Measurements from ENCODE around the gene CHPF2.

The CHPF2 gene

GRCh38 chr7:151244841-151245346 lies 12.6 kb downstream of the CHPF2 start:
- DNase-seq (ENCODE audit: low spot score): peak; percentile 52

GRCh38 chr7:151245360-151246101 lies 13.2 kb downstream of the CHPF2 start:
- TF ChIP-seq CTCF (IDR thresholded peaks at IDR 0.05; ENCODE audit: extremely low read depth, missing control alignments): peak; percentile 12
- DNase-seq (ENCODE audit: low spot score): peak; percentile 92

More at GRCh38 chr7:151244841-151245346, 12.6 kb downstream of the CHPF2 start:
- no peak for TF ChIP-seq CTCF (IDR thresholded peaks at IDR 0.05; ENCODE audit: extremely low read depth, missing control alignments)

GRCh38 chr7:151246102-151246850 lies 14.0 kb downstream of the CHPF2 start:
- no peak for DNase-seq (ENCODE audit: low spot score)
- no peak for TF ChIP-seq CTCF (IDR thresholded peaks at IDR 0.05; ENCODE audit: extremely low read depth, missing control alignments)

- no peak for DNase-seq (ENCODE audit: low spot score)
- TF ChIP-seq CTCF (IDR thresholded peaks at IDR 0.05; ENCODE audit: extremely low read depth, missing control alignments): no peak
Observed at GRCh38 chr7:151246851-151247580, 14.7 kb downstream of the CHPF2 start.

GRCh38 chr7:151247611-151248345 lies 15.5 kb downstream of the CHPF2 start:
- TF ChIP-seq CTCF (IDR thresholded peaks at IDR 0.05; ENCODE audit: extremely low read depth, missing control alignments): no peak
- DNase-seq (ENCODE audit: low spot score): peak; percentile 64

- DNase-seq (ENCODE audit: low spot score): peak; percentile 60
- TF ChIP-seq CTCF (IDR thresholded peaks at IDR 0.05; ENCODE audit: extremely low read depth, missing control alignments): no peak
Observed at GRCh38 chr7:151248346-151249033, 16.2 kb downstream of the CHPF2 start, which contains the start of gene SMARCD3. TSS of gene SMARCD3 (minus strand) at chr7:151248694. CDS start at chr7:151248562, 132 bp downstream.

All from GM20000 (cell line).